ENCODE results near the gene TP53I11. TPM values are rescaled to one million over a fixed set of nuclear protein-coding genes. Genes with fewer than 3 reads are reported as not detected.

The TP53I11 gene
- 10 to 100 TPM; 15.7 to 17.6 TPM for total RNA-seq

GRCh38 chr11:44950625-44951476 is at the start of gene TP53I11:
Gene TP53I11 (minus strand): TSS chr11:44950883. CDS start chr11:44938335, 12,548 bp downstream.
- Mint-ChIP-seq H3K4me1 (ENCODE audit: low read depth) (peaks cover 6% of the 10 kb centered on the region), H3K36me3 (no peaks in the 10 kb centered on the region), H3K27ac (no peak within 1 kb of the TSS), H3K4me3 (peak within 1 kb of the TSS; percentile 76), H3K27me3 (no peaks in the 10 kb centered on the region), H3K9me3 (no peaks in the 10 kb centered on the region)
- POLR2A ChIA-PET: interaction anchor here (1.0 kb wide), 1 partner anchor 10 kb away, joined by 3 read pairs; no protein-coding TSS in a partner anchor
- CTCF ChIA-PET: interaction anchor here (0.6 to 1.7 kb wide), 7 partner anchors 15 to 391 kb away, joined by 3 to 13 read pairs (median 4); no protein-coding TSS in a partner anchor
- DNase-seq: peak; percentile 82
- intact Hi-C loops (cut with micrococcal nuclease): loop anchor here (5.0 kb wide), 1 partner anchor 151 kb away; no protein-coding TSS in a partner anchor

- Mint-ChIP-seq H3K4me1 (ENCODE audit: low read depth) (no peaks in the 10 kb centered on the region), H3K36me3 (no peaks in the 10 kb centered on the region), H3K27me3 (peaks cover 5% of the 10 kb centered on the region), H3K4me3 (no peak overlapping the region), H3K27ac (no peak overlapping the region), H3K9me3 (no peaks in the 10 kb centered on the region)
- no peak for DNase-seq
- intact Hi-C loops (cut with micrococcal nuclease): no loop called here
- POLR2A ChIA-PET: no interaction called here
- CTCF ChIA-PET: interaction anchor here (1.7 to 1.9 kb wide), 2 partner anchors 62 to 72 kb away, joined by 5 read pairs; no protein-coding TSS in a partner anchor
Observed at GRCh38 chr11:44999068-44999467, 48.4 kb upstream of the TP53I11 start.

- no peaks in the 10 kb centered on the region for H3K36me3 Mint-ChIP-seq
- intact Hi-C loops (cut with micrococcal nuclease): no loop called here
- DNase-seq: no peak
- no peaks in the 10 kb centered on the region for H3K4me1 Mint-ChIP-seq (ENCODE audit: low read depth)
- CTCF ChIA-PET: interaction anchor here (1.7 to 1.9 kb wide), 2 partner anchors 61 to 71 kb away, joined by 5 read pairs; no protein-coding TSS in a partner anchor
- no peak overlapping the region for H3K4me3 Mint-ChIP-seq
- no peaks in the 10 kb centered on the region for H3K9me3 Mint-ChIP-seq
- POLR2A ChIA-PET: no interaction called here
- H3K27ac Mint-ChIP-seq: no peak overlapping the region
- peaks cover 5% of the 10 kb centered on the region for H3K27me3 Mint-ChIP-seq
Observed at GRCh38 chr11:44998051-44998450, 47.4 kb upstream of the TP53I11 start.

- intact Hi-C loops (cut with micrococcal nuclease): no loop called here
- POLR2A ChIA-PET: no interaction called here
- DNase-seq: no peak
Observed at GRCh38 chr11:44997566-44997965, 46.9 kb upstream of the TP53I11 start.

GRCh38 chr11:44994753-44995152 is 44.1 kb upstream of the TP53I11 start:
- intact Hi-C loops (cut with micrococcal nuclease): no loop called here
- Mint-ChIP-seq H3K36me3 (no peaks in the 10 kb centered on the region), H3K9me3 (no peaks in the 10 kb centered on the region), H3K4me1 (ENCODE audit: low read depth) (no peaks in the 10 kb centered on the region), H3K4me3 (no peak overlapping the region), H3K27ac (no peak overlapping the region), H3K27me3 (peaks cover 4% of the 10 kb centered on the region)
- ChIA-PET CTCF (no interaction called here), POLR2A (no interaction called here)
- no peak for DNase-seq

More at GRCh38 chr11:44997566-44997965, 46.9 kb upstream of the TP53I11 start:
- Mint-ChIP-seq H3K4me1 (ENCODE audit: low read depth) (no peaks in the 10 kb centered on the region), H3K36me3 (no peaks in the 10 kb centered on the region), H3K27ac (no peak overlapping the region), H3K27me3 (peaks cover 5% of the 10 kb centered on the region), H3K4me3 (no peak overlapping the region), H3K9me3 (no peaks in the 10 kb centered on the region)
- CTCF ChIA-PET: interaction anchor here (1.4 to 1.9 kb wide), 3 partner anchors 61 to 86 kb away, joined by 3 to 5 read pairs (median 5); no protein-coding TSS in a partner anchor

GRCh38 chr11:44993971-44994704 is 43.5 kb upstream of the TP53I11 start:
- POLR2A ChIA-PET: no interaction called here
- no peak overlapping the region for H3K27ac Mint-ChIP-seq
- DNase-seq: no peak
- no peaks in the 10 kb centered on the region for H3K36me3 Mint-ChIP-seq
- H3K4me3 Mint-ChIP-seq: no peak overlapping the region
- H3K27me3 Mint-ChIP-seq: peaks cover 4% of the 10 kb centered on the region
- CTCF ChIA-PET: no interaction called here
- no peaks in the 10 kb centered on the region for H3K9me3 Mint-ChIP-seq
- no peaks in the 10 kb centered on the region for H3K4me1 Mint-ChIP-seq (ENCODE audit: low read depth)
- intact Hi-C loops (cut with micrococcal nuclease): no loop called here

GRCh38 chr11:44992774-44993173 is 42.1 kb upstream of the TP53I11 start:
- Mint-ChIP-seq H3K4me3 (no peak overlapping the region), H3K27me3 (peaks cover 4% of the 10 kb centered on the region), H3K9me3 (no peaks in the 10 kb centered on the region), H3K36me3 (no peaks in the 10 kb centered on the region), H3K27ac (no peak overlapping the region), H3K4me1 (ENCODE audit: low read depth) (no peaks in the 10 kb centered on the region)
- DNase-seq: no peak
- intact Hi-C loops (cut with micrococcal nuclease): no loop called here
- ChIA-PET POLR2A (no interaction called here), CTCF (no interaction called here)

GRCh38 chr11:44992181-44992582 is 41.5 kb upstream of the TP53I11 start:
- H3K36me3 Mint-ChIP-seq: no peaks in the 10 kb centered on the region
- CTCF ChIA-PET: no interaction called here

GRCh38 chr11:44990665-44991064 is 40.0 kb upstream of the TP53I11 start:
- H3K36me3 Mint-ChIP-seq: no peaks in the 10 kb centered on the region
- no peaks in the 10 kb centered on the region for H3K9me3 Mint-ChIP-seq
- H3K4me3 Mint-ChIP-seq: no peak overlapping the region
- no peak for DNase-seq
- intact Hi-C loops (cut with micrococcal nuclease): no loop called here
- H3K27ac Mint-ChIP-seq: no peak overlapping the region
- ChIA-PET POLR2A (no interaction called here), CTCF (interaction anchor here (1.6 kb wide), 1 partner anchor 115 kb away, joined by 5 read pairs; no protein-coding TSS in a partner anchor)
- no peaks in the 10 kb centered on the region for H3K4me1 Mint-ChIP-seq (ENCODE audit: low read depth)
- peaks cover 4% of the 10 kb centered on the region for H3K27me3 Mint-ChIP-seq

More at GRCh38 chr11:44992181-44992582, 41.5 kb upstream of the TP53I11 start:
- Mint-ChIP-seq H3K27ac (no peak overlapping the region), H3K4me1 (ENCODE audit: low read depth) (no peaks in the 10 kb centered on the region), H3K4me3 (no peak overlapping the region), H3K9me3 (no peaks in the 10 kb centered on the region), H3K27me3 (peaks cover 4% of the 10 kb centered on the region)
- intact Hi-C loops (cut with micrococcal nuclease): no loop called here
- POLR2A ChIA-PET: no interaction called here
- DNase-seq: no peak

GRCh38 chr11:44989831-44990566 is 39.3 kb upstream of the TP53I11 start:
- Mint-ChIP-seq H3K27me3 (peaks cover 1% of the 10 kb centered on the region), H3K9me3 (no peaks in the 10 kb centered on the region), H3K4me1 (ENCODE audit: low read depth) (no peaks in the 10 kb centered on the region), H3K4me3 (no peak overlapping the region), H3K27ac (no peak overlapping the region), H3K36me3 (no peaks in the 10 kb centered on the region)
- intact Hi-C loops (cut with micrococcal nuclease): no loop called here
- ChIA-PET POLR2A (no interaction called here), CTCF (interaction anchor here (1.6 kb wide), 1 partner anchor 115 kb away, joined by 5 read pairs; no protein-coding TSS in a partner anchor)
- DNase-seq: no peak

GRCh38 chr11:44988981-44989635 is 38.4 kb upstream of the TP53I11 start:
- CTCF ChIA-PET: no interaction called here
- no peaks in the 10 kb centered on the region for H3K9me3 Mint-ChIP-seq
- DNase-seq: no peak
- H3K4me3 Mint-ChIP-seq: no peak overlapping the region
- H3K27me3 Mint-ChIP-seq: peaks cover 1% of the 10 kb centered on the region
- intact Hi-C loops (cut with micrococcal nuclease): no loop called here
- no peak overlapping the region for H3K27ac Mint-ChIP-seq
- no peaks in the 10 kb centered on the region for H3K4me1 Mint-ChIP-seq (ENCODE audit: low read depth)
- H3K36me3 Mint-ChIP-seq: no peaks in the 10 kb centered on the region
- POLR2A ChIA-PET: no interaction called here
